Transverse colon (tissue), 4 donors: ENCODE results near the gene ANKRD10. TPM values are rescaled to one million over a fixed set of nuclear protein-coding genes. Genes with fewer than 3 reads are reported as not detected.

Experiments
- DNase-seq: peaks from one replicate; pipeline ENCODE4 v3.0.0-alpha.2; 2019
- H3K27ac ChIP-seq, 4 donors: fragments of 200-600 bp; sonication (generic); 2 replicates each; pipeline ENCODE4 v1.5.1; 2016 to 2018; ENCODE audit warnings: inconsistent platforms in 4 of 4
- H3K27me3 ChIP-seq: fragments of 200-600 bp; sonication (generic); 2 replicates; pipeline ENCODE4 v1.5.1; 2017; ENCODE audit warnings: inconsistent platforms
- H3K36me3 ChIP-seq, 4 donors: fragments of 200-600 bp; sonication (generic); 2 replicates each; pipeline ENCODE4 v1.5.1; 2017 to 2019; ENCODE audit warnings: inconsistent platforms in 4 of 4
- H3K4me1 ChIP-seq, 4 donors: fragments of 200-600 bp; sonication (generic); 2 replicates each; pipeline ENCODE4 v1.5.1; 2017 to 2020; ENCODE audit warnings: inconsistent platforms in 4 of 4
- H3K4me3 ChIP-seq, 4 donors: fragments of 200-600 bp; sonication (generic); 1 replicate in 1 of 4; 2 replicates in 3 of 4; pipeline versions ENCODE4 v1.5.1 to v1.6.1; 2017 to 2019; ENCODE audit warnings: inconsistent platforms in 4 of 4
- H3K9me3 ChIP-seq, 2 donors: fragments of 200-600 bp; sonication (generic); 2 replicates each; pipeline ENCODE4 v1.5.1; 2017 to 2019; ENCODE audit warnings: inconsistent platforms in 2 of 2
- CTCF ChIP-seq, 5 experiments: fragments of 200-600 bp in 3 of 5; fragments of 450-650 bp in 2 of 5; sonication (generic) in 3 of 5; IDR thresholded peaks; 1 replicate in 2 of 5; 2 replicates in 3 of 5; pipeline ENCODE4 v1.5.1; 2016 to 2017; ENCODE audit warnings: antibody characterized with exemption in 5 of 5, inconsistent platforms in 3 of 5, mild to moderate bottlenecking in 2 of 5, moderate library complexity in 1 of 5
- EP300 ChIP-seq: sonication (generic); formaldehyde crosslinking; IDR thresholded peaks from one replicate; pipeline ENCODE4 v1.6.1; 2017; ENCODE audit warnings: antibody characterized with exemption, low read depth
- POLR2A ChIP-seq: fragments of 450-650 bp; IDR thresholded peaks from one replicate; pipeline ENCODE4 v1.6.1; 2016; ENCODE audit warnings: antibody characterized with exemption, mild to moderate bottlenecking, moderate library complexity
- POLR2AphosphoS5 ChIP-seq, 3 donors: sonication (generic); formaldehyde crosslinking; IDR thresholded peaks; one replicate each; pipeline ENCODE4 v1.6.1; 2016; ENCODE audit warnings: antibody characterized with exemption in 3 of 3
- WGBS, 2 donors: methylation state at CpG; one replicate each; pipeline ENCODE4 v1.1.5; 2018; ENCODE audit warnings: low coverage in 1 of 2; 5-methylcytosine and 5-hydroxymethylcytosine counted together
- in situ Hi-C, 4 donors: fragments of 200-750 bp; cut with MboI; loops; one replicate each; pipeline versions ENCODE4 v1.15.0 to v1.15.1; 2017; ENCODE audit warnings: low sequenced_read_pairs in 3 of 4, low pct_ligation_motif_present in 1 of 4, low pct_unique_long_range_greater_than_20kb in 1 of 4
- intact Hi-C: fragments of 100-400 bp; cut with DNase I; formaldehyde crosslinking; loops from one replicate; pipeline ENCODE4 v1.15.1; 2023; ENCODE audit warnings: low total_unique reads
- total RNA-seq, 4 donors: library from RNA; depleted of rRNA; stranded (reverse); fragments of >200 nt; gene quantifications; one replicate each; pipeline ENCODE4 v1.1.0, GENCODE V29; 2016

ANKRD10 gene
- total RNA-seq, result 100 to 1,000 TPM; 124 to 286 (median 188) TPM

DNA sequence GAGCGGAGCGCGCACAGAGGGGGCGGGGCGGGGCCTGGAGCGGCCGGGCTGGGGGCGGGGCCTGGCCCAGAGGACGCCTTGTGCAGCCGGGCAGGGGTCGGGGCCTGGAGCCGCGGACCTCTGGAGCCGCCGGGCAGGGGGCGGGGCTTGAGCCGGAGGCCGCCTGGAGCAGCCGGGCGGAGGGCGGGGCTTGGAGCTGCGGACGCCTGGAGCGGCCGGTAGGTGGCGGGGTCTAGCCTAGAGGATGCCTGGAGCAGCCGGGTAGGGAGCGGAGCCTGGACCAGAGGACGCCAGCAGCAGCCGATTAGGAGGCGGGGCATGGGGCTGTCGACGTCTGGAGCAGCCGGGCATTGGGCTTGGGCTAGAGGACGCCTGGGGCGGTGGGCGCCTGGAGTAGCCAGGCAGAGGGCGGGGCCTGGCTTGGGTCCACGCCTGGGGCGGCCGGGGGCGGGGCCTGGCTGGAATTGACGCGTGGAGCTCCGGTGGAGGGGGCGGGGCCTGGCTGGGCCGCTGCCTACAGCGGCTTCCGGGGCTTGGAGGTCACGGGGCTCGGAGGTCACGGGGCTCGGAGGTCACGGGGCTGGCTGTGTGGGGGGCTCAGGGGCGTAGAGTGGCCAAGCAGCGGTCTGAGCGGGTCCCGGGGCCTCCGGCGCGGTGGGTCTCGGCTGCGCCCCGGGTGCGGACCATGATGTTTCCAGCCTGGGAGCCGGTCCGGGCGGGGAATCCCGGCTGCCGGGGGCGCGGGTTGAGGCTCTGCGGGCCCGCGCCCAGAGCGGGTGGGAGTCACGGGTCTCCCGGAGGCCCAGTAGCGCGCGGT is at the start of gene ANKRD10:
ANKRD10 (minus strand) TSS at position 13 of the 817 bp plus-strand sequence. CDS start 135 bp downstream, outside the sequence.
- in situ Hi-C loops, result loop anchor here in 3 of 4 donors (25.0 kb wide), 3 partner anchors 203 to 322 kb away; partner anchors contain the start of genes CARS2 (in 2 of the 3) and ING1 (in 2 of the 3)
- Histone ChIP-seq H3K27ac (peak within 1 kb of the TSS; percentile 98 to 100 (median 100)), H3K9me3 (no peaks in the 10 kb centered on the region), H3K27me3 (no peaks in the 10 kb centered on the region), H3K36me3 (no peaks in the 10 kb centered on the region), H3K4me1 (peaks cover 14 to 43% (median 39%) of the 10 kb centered on the region in 4 donors), H3K4me3 (peak within 1 kb of the TSS; percentile 79 to 96 (median 86))
- WGBS, 2 donors, result 0% methylated on average over 39 of the region's 81 CpGs; no CpG with 5 or more reads in 1 of the 2 donors
- DNase-seq, result peak; percentile 99
- intact Hi-C loops, result loop anchor here (5.0 to 10.0 kb wide), 3 partner anchors 130 to 240 kb away; partner anchors contain the start of gene ING1
- peak; percentile 8 for TF ChIP-seq EP300
- peak; percentile 75 to 96 (median 84) for TF ChIP-seq CTCF (IDR thresholded peaks at IDR 0.05)
- TF ChIP-seq POLR2A, result peak; percentile 56
- TF ChIP-seq POLR2AphosphoS5 (IDR thresholded peaks at IDR 0.05), result peak in 1 of 3 donors; percentile 1

DNA sequence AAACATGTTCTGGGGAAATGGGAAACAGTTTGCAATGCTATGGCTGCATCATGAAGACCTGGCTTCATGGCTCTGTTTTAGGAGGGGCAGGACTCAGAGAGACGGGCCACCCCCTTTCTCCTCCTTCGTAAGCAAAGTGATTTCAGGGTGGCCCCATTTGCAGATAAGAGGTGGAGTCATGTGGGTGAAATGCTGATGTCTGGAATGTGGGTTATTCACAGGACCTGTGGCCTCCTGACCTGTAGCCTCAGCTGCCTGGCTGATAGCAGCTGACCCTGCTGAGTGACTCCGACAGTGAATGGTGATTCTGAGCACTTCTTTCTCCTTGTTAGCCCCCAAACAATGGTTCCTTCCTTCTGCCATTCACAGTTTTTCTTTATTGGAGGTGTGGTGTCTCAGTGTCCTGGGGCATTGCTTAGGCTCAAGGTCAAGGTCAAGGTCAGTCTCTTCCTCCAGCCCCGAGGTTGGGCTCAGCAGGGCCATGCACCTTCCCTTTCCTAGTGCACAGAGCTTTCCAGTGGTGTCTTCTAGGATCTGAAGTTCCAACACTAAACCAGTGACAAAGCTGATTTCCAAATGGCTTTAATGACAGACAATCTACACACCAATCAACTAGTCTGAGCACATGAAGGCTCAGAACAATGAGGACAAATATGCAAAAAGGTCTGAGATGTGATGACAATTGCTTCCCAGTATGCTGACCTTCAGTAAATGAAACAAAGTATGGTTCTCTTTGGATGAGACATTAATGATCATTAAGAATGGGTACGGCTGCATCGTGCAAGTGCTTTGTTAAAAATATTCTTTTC is 49.6 kb upstream of the ANKRD10 start:
- intact Hi-C loops (no loop called here), in situ Hi-C loops (no loop called here)
- Histone ChIP-seq H3K36me3 (no peaks in the 10 kb centered on the region), H3K4me3 (no peak overlapping the region), H3K27ac (peak overlapping the region in 1 of 4 donors; percentile 14), H3K9me3 (peaks cover 6 to 10% of the 10 kb centered on the region in 2 donors), H3K27me3 (no peaks in the 10 kb centered on the region), H3K4me1 (no peaks in the 10 kb centered on the region)
- 42 to 82% methylated on average over 3 to 6 of the region's 6 CpGs for WGBS, 2 donors
- TF ChIP-seq POLR2AphosphoS5 (IDR thresholded peaks at IDR 0.05), result no peak
- TF ChIP-seq CTCF (IDR thresholded peaks at IDR 0.05), result no peak
- TF ChIP-seq EP300, result no peak
- TF ChIP-seq POLR2A, result no peak
- DNase-seq, result no peak

DNA sequence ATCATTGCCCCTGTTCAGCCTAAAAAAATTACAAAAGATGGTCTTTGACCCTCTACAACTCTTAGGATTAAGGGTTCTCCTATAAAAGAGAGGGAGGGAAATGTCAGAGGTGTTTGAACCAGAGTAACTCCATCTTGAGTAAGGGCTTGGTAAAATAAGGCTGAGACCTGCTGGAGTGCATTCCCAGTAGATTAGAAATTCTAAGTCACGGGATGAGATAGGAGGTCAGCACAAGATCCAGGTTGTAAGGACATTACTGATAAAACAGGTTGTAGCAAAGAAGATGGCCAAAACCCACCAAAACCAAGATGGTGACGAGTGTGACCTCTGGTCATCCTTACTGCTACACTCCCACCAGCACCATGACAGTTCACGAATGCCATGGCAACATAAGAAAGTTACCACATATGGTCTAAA is 48.7 kb upstream of the ANKRD10 start:
- in situ Hi-C loops, result no loop called here
- H3K4me3 ChIP-seq, result no peak overlapping the region
- no peak for TF ChIP-seq EP300
- no peak for TF ChIP-seq POLR2AphosphoS5 (IDR thresholded peaks at IDR 0.05)
- no peak for TF ChIP-seq POLR2A
- no peak for TF ChIP-seq CTCF (IDR thresholded peaks at IDR 0.05)
- 88% methylated on average over 3 of the region's 3 CpGs for WGBS, 2 donors
- no peak for DNase-seq
- intact Hi-C loops, result no loop called here
- no peaks in the 10 kb centered on the region for H3K27me3 ChIP-seq
- peaks cover 6 to 10% of the 10 kb centered on the region in 2 donors for H3K9me3 ChIP-seq
- H3K27ac ChIP-seq, result no peak overlapping the region
- H3K4me1 ChIP-seq, result no peaks in the 10 kb centered on the region
- H3K36me3 ChIP-seq, result no peaks in the 10 kb centered on the region

GRCh38 chr13:110961959-110962358 is 47.1 kb upstream of the ANKRD10 start:
- TF ChIP-seq EP300, result no peak
- no peak for TF ChIP-seq POLR2A
- no peak for TF ChIP-seq POLR2AphosphoS5 (IDR thresholded peaks at IDR 0.05)
- TF ChIP-seq CTCF (IDR thresholded peaks at IDR 0.05), result no peak
- in situ Hi-C loops (no loop called here), intact Hi-C loops (no loop called here)
- no peak overlapping the region for H3K27ac ChIP-seq
- no peak overlapping the region for H3K4me3 ChIP-seq
- H3K4me1 ChIP-seq, result no peaks in the 10 kb centered on the region
- H3K36me3 ChIP-seq, result no peaks in the 10 kb centered on the region
- H3K27me3 ChIP-seq, result no peaks in the 10 kb centered on the region
- DNase-seq, result no peak
- 90 to 93% methylated on average over 1 of the region's 1 CpG for WGBS, 2 donors
- H3K9me3 ChIP-seq, result peaks cover 6 to 10% of the 10 kb centered on the region in 2 donors
